Measurements from ENCODE around the gene MIA3.

DNA sequence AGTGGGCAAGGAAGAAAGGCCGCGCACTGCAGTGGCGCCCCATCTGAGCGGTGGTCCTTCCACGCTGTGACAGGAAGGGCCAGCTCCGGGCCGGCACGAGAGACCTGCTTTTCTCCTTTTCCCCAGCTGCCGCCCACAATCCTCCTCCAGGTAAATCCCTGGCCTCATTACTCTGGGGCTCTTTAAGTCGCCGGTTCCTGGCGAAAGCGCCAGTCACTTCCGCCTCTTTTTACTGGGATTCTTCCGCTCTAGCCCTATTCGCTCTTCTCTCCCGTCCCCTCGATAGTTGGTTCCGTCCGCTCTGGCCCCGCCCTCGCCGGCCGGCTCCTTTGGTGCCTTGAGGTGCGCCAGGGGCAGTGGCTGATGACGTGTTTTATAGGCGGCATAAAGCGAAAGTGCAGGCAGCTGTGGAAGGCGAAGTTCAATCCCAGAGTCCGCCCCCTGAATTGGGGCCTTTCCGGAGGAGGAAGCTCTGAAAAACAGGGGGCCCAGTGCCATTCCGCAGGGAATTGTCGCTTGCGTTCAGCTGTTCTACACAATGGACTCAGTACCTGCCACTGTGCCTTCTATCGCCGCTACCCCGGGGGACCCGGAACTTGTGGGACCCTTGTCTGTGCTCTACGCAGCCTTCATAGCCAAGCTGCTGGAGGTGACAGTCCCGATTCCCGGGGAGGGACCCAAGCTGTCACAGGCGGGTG, 26.2 kb downstream of the MIA3 start:
- TF ChIP-seq POLR2A (IDR thresholded peaks at IDR 0.05; ENCODE audit: low read depth, low read length) = peak; percentile 95
- TF ChIP-seq, protein P1, sequence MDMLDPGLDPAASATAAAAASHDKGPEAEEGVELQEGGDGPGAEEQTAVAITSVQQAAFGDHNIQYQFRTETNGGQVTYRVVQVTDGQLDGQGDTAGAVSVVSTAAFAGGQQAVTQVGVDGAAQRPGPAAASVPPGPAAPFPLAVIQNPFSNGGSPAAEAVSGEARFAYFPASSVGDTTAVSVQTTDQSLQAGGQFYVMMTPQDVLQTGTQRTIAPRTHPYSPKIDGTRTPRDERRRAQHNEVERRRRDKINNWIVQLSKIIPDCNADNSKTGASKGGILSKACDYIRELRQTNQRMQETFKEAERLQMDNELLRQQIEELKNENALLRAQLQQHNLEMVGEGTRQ (IDR thresholded peaks at IDR 0.05; ENCODE audit: low read depth, low read length) = no peak; the same call in 1 of the 2 replicates
- no peak for TF ChIP-seq CTCF (conservative IDR thresholded peaks at IDR 0.05; ENCODE audit: low read depth, low read length)
- TF ChIP-seq RFX5 (IDR thresholded peaks at IDR 0.05; ENCODE audit: low read depth, low read length) = no peak
